Tibial nerve (tissue), 3 donors: ENCODE measurements around the gene SLIT1.

ENCODE experiments used
- POLR2A ChIP-seq, 2 donors: fragments of 450-650 bp; IDR thresholded peaks; one replicate each; pipeline ENCODE4 v1.6.1; 2017; ENCODE audit warnings: antibody characterized with exemption in 2 of 2, mild to moderate bottlenecking in 2 of 2, moderate library complexity in 2 of 2
- TF ChIP-seq, protein P1 (sequence below), 5 experiments: fragments of 200-600 bp in 3 of 5; fragments of 450-650 bp in 2 of 5; sonication (generic) in 3 of 5; IDR thresholded peaks; one replicate each; pipeline ENCODE4 v1.5.1; 2016 to 2019; ENCODE audit warnings: antibody characterized with exemption in 5 of 5, mild to moderate bottlenecking in 3 of 5, moderate library complexity in 2 of 5

DNA sequence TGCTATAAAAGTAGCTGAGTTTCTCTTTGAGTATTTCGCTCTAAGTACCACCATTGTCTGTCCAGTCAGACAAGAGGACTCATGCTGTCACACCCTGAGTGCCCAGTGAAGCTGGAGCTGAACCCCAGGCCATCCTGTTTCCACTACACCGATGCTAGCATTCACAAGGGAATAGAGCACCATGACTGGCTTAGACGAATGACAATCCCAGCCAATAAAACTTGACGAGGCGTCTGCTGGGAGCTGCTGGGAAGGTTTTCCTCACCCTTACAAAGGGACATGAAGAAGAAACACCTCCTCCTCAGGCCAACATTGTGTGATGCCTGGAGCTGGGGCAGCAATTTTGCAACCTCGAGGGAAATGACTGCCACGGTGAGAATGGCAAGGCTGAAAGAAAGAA is 17.5 kb upstream of the SLIT1 start:
- TF ChIP-seq, protein P1, sequence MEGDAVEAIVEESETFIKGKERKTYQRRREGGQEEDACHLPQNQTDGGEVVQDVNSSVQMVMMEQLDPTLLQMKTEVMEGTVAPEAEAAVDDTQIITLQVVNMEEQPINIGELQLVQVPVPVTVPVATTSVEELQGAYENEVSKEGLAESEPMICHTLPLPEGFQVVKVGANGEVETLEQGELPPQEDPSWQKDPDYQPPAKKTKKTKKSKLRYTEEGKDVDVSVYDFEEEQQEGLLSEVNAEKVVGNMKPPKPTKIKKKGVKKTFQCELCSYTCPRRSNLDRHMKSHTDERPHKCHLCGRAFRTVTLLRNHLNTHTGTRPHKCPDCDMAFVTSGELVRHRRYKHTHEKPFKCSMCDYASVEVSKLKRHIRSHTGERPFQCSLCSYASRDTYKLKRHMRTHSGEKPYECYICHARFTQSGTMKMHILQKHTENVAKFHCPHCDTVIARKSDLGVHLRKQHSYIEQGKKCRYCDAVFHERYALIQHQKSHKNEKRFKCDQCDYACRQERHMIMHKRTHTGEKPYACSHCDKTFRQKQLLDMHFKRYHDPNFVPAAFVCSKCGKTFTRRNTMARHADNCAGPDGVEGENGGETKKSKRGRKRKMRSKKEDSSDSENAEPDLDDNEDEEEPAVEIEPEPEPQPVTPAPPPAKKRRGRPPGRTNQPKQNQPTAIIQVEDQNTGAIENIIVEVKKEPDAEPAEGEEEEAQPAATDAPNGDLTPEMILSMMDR (IDR thresholded peaks at IDR 0.05), result no peak
- no peak for TF ChIP-seq POLR2A (IDR thresholded peaks at IDR 0.05)
